ENCODE measurements around the gene C22orf42.

- no peak for TF ChIP-seq CTCF (IDR thresholded peaks at IDR 0.05)
- no peak for TF ChIP-seq POLR2A (IDR thresholded peaks at IDR 0.05)
These were observed 6.6 kb upstream of the C22orf42 start for GRCh38 chr22:32165681-32166080.
